Measurements from ENCODE around the gene NCAM1. TPM values are rescaled to one million over a fixed set of nuclear protein-coding genes. Genes with fewer than 3 reads are reported as not detected.

The NCAM1 gene
- polyA plus RNA-seq, 2 of the 4 experiments (the other 2 are of a cell fraction), result 0.01 to 0.12 TPM

GRCh38 chr11:113162592-113162962 lies 201.4 kb downstream of the NCAM1 start:
- CTCF ChIA-PET, result interaction anchor here (0.6 kb wide), 1 partner anchor 1098 kb away, joined by 3 read pairs; no protein-coding TSS in a partner anchor
- TF ChIP-seq RAD21 (conservative IDR thresholded peaks at IDR 0.05 in 1 of 2, IDR thresholded peaks at IDR 0.05 in 1 of 2) (0 out of 5 replicates have a peak, but pooled peaks of 1 of the 2 experiments have one; percentile 8), HOXB5 (CRISPR knock-in tag; IDR thresholded peaks at IDR 0.05) (no peak)
- ATAC-seq (no peak), DNase-seq (ENCODE audit: low read depth in 1 of 2, low spot score in 1 of 2) (no peak), FAIRE-seq (no peak)
- Histone ChIP-seq H3K27ac (no peak overlapping the region), H3K4me2 (no peak overlapping the region), H3K4me1 (no peaks in the 10 kb centered on the region), H3K9me3 (no peaks in the 10 kb centered on the region), H3K4me3 (no peak overlapping the region)
- WGBS (ENCODE audit: missing lambda C conversion rate), result 45% methylated on average over 10 of the region's 10 CpGs
- POLR2A ChIA-PET, result no interaction called here

GRCh38 chr11:113163291-113164030 lies 202.2 kb downstream of the NCAM1 start:
- CTCF ChIA-PET, result no interaction called here
- WGBS (ENCODE audit: missing lambda C conversion rate), result 34% methylated on average over 8 of the region's 9 CpGs
- ATAC-seq (no peak), DNase-seq (ENCODE audit: low read depth in 1 of 2, low spot score in 1 of 2) (no peak), FAIRE-seq (no peak)
- no peaks in the 10 kb centered on the region for H3K4me1 ChIP-seq
- POLR2A ChIA-PET, result no interaction called here
- no peak overlapping the region for H3K4me2 ChIP-seq
- no peak overlapping the region for H3K27ac ChIP-seq
- no peak overlapping the region for H3K4me3 ChIP-seq
- no peaks in the 10 kb centered on the region for H3K9me3 ChIP-seq
- TF ChIP-seq HOXB13 (CRISPR knock-in tag; IDR thresholded peaks at IDR 0.05; ENCODE audit: low read depth) (no peak), PBX3 (IDR thresholded peaks at IDR 0.05) (no peak), MAFK (IDR thresholded peaks at IDR 0.05; ENCODE audit: partially characterized antibody) (no peak), MAZ (IDR thresholded peaks at IDR 0.05; ENCODE audit: borderline replicate concordance, low read depth, low read length) (no peak), KDM1A (IDR thresholded peaks at IDR 0.05; ENCODE audit: low read depth) (no peak), TP53 (CRISPR knock-in tag; IDR thresholded peaks at IDR 0.05) (no peak), RCOR1 (IDR thresholded peaks at IDR 0.05; ENCODE audit: low read depth, low read length) (no peak), POLR2AphosphoS2 (conservative IDR thresholded peaks at IDR 0.05; ENCODE audit: low read length) (no peak), CBX2 (IDR thresholded peaks at IDR 0.05; ENCODE audit: borderline replicate concordance, low read depth) (no peak), ESRRA (IDR thresholded peaks at IDR 0.05; ENCODE audit: borderline replicate concordance, low read length) (no peak), RNF2 (IDR thresholded peaks at IDR 0.05; ENCODE audit: borderline replicate concordance, low read depth) (no peak), SREBF2 (IDR thresholded peaks at IDR 0.05) (no peak), POLR2A (IDR thresholded peaks at IDR 0.05; ENCODE audit: low read length) (no peak), JUNB (IDR thresholded peaks at IDR 0.05) (no peak), ZFP36 (IDR thresholded peaks at IDR 0.05; ENCODE audit: borderline replicate concordance, partially characterized antibody) (no peak), FOSB (CRISPR knock-in tag; IDR thresholded peaks at IDR 0.05) (no peak), HOXB5 (CRISPR knock-in tag; IDR thresholded peaks at IDR 0.05) (no peak), HEYL (CRISPR knock-in tag; IDR thresholded peaks at IDR 0.05) (no peak), ZC3H11A (IDR thresholded peaks at IDR 0.05) (no peak)

- POLR2A ChIA-PET, result no interaction called here
- no peak for FAIRE-seq
These were observed 205.1 kb downstream of the NCAM1 start for GRCh38 chr11:113166280-113166679.

More at GRCh38 chr11:113166280-113166679, 205.1 kb downstream of the NCAM1 start:
- no peak for ATAC-seq
- H3K4me3 ChIP-seq, result no peak overlapping the region
- no peak overlapping the region for H3K4me2 ChIP-seq
- WGBS (ENCODE audit: missing lambda C conversion rate), result 38% methylated on average over 3 of the region's 3 CpGs
- H3K9me3 ChIP-seq, result no peaks in the 10 kb centered on the region
- no peaks in the 10 kb centered on the region for H3K4me1 ChIP-seq
- TF ChIP-seq PHF8 (IDR thresholded peaks at IDR 0.05; ENCODE audit: borderline replicate concordance, low read depth) (no peak), RCOR1 (IDR thresholded peaks at IDR 0.05; ENCODE audit: low read depth, low read length) (no peak), MAFK (IDR thresholded peaks at IDR 0.05; ENCODE audit: partially characterized antibody) (no peak), EHMT2 (IDR thresholded peaks at IDR 0.05; ENCODE audit: low read depth) (no peak), EP300 (IDR thresholded peaks at IDR 0.05) (no peak), ATOH8 (CRISPR knock-in tag; IDR thresholded peaks at IDR 0.05; ENCODE audit: low read depth) (no peak), EHF (CRISPR knock-in tag; IDR thresholded peaks at IDR 0.05) (no peak), RNF2 (IDR thresholded peaks at IDR 0.05; ENCODE audit: borderline replicate concordance, low read depth) (no peak), RAD21 (conservative IDR thresholded peaks at IDR 0.05 in 1 of 2, IDR thresholded peaks at IDR 0.05 in 1 of 2) (no peak), POLR2A (IDR thresholded peaks at IDR 0.05; ENCODE audit: low read length) (no peak)
- no peak overlapping the region for H3K27ac ChIP-seq
- no peak for DNase-seq (ENCODE audit: low read depth in 1 of 2, low spot score in 1 of 2)
- CTCF ChIA-PET, result no interaction called here

Data from A549 (cell line).